ENCODE results near the gene CNN1. TPM values are rescaled to one million over a fixed set of nuclear protein-coding genes. Genes with fewer than 3 reads are reported as not detected.

CNN1 gene
- total and polyA plus RNA-seq, 2 experiments from 2014 or later: 12.1 to 12.6 TPM

GRCh38 chr19:11534538-11534937 is 4.1 kb upstream of the CNN1 start:
- Histone ChIP-seq H3K9me3 (ENCODE audit: low read depth) (no peaks in the 10 kb centered on the region), H3K27ac (no peak overlapping the region), H3K4me2 (no peak overlapping the region), H3K4me3 (no peak overlapping the region), H4K20me1 (ENCODE audit: insufficient read depth, poor library complexity, severe bottlenecking) (no peaks in the 10 kb centered on the region), H3K27me3 (no peaks in the 10 kb centered on the region), H2AFZ (no peak overlapping the region), H3K9me2 (replicated peaks; ENCODE audit: insufficient read depth) (no peaks in the 10 kb centered on the region), H3K4me1 (ENCODE audit: insufficient read depth) (peaks cover 13% of the 10 kb centered on the region), H3K36me3 (replicated peaks; ENCODE audit: insufficient read depth, low read depth) (no peaks in the 10 kb centered on the region), H3K79me2 (no peaks in the 10 kb centered on the region)
- WGBS (ENCODE audit: low lambda C conversion rate, missing lambda C conversion rate): 100% methylated on average over 1 of the region's 1 CpG
- TF ChIP-seq EZH2phosphoT487 (IDR thresholded peaks at IDR 0.05; ENCODE audit: low read depth, severe bottlenecking, unreplicated experiment): no peak
- TF ChIP-seq CTCF (IDR thresholded peaks at IDR 0.05; ENCODE audit: poor library complexity): no peak
- no peak for TF ChIP-seq EZH2 (IDR thresholded peaks at IDR 0.05; ENCODE audit: borderline replicate concordance)
- DNase-seq (ENCODE audit: low spot score): no peak

- 80% methylated on average over 5 of the region's 5 CpGs for WGBS (ENCODE audit: low lambda C conversion rate, missing lambda C conversion rate)
These were observed 3.7 kb upstream of the CNN1 start for GRCh38 chr19:11534948-11535347.

GRCh38 chr19:11535792-11536595 is 2.7 kb upstream of the CNN1 start:
- Histone ChIP-seq H3K4me1 (ENCODE audit: insufficient read depth) (peaks cover 17% of the 10 kb centered on the region), H4K20me1 (ENCODE audit: insufficient read depth, poor library complexity, severe bottlenecking) (no peaks in the 10 kb centered on the region), H3K27ac (peak overlapping the region; percentile 74), H2AFZ (peak overlapping the region; percentile 81), H3K4me2 (peak overlapping the region; percentile 78), H3K79me2 (no peaks in the 10 kb centered on the region), H3K9me2 (replicated peaks; ENCODE audit: insufficient read depth) (no peaks in the 10 kb centered on the region), H3K36me3 (replicated peaks; ENCODE audit: insufficient read depth, low read depth) (no peaks in the 10 kb centered on the region), H3K9me3 (ENCODE audit: low read depth) (no peaks in the 10 kb centered on the region), H3K27me3 (no peaks in the 10 kb centered on the region), H3K4me3 (peak overlapping the region; percentile 11)
- peak; percentile 89 for TF ChIP-seq CTCF (IDR thresholded peaks at IDR 0.05; ENCODE audit: poor library complexity)
- no peak for TF ChIP-seq EZH2 (IDR thresholded peaks at IDR 0.05; ENCODE audit: borderline replicate concordance)
- WGBS (ENCODE audit: low lambda C conversion rate, missing lambda C conversion rate): 19% methylated on average over 34 of the region's 54 CpGs
- DNase-seq (ENCODE audit: low spot score): peak; percentile 95

More at GRCh38 chr19:11534948-11535347, 3.7 kb upstream of the CNN1 start:
- no peaks in the 10 kb centered on the region for H3K27me3 ChIP-seq
- no peaks in the 10 kb centered on the region for H3K79me2 ChIP-seq
- peaks cover 17% of the 10 kb centered on the region for H3K4me1 ChIP-seq (ENCODE audit: insufficient read depth)
- H3K36me3 ChIP-seq (replicated peaks; ENCODE audit: insufficient read depth, low read depth): no peaks in the 10 kb centered on the region
- DNase-seq (ENCODE audit: low spot score): no peak
- no peaks in the 10 kb centered on the region for H3K9me3 ChIP-seq (ENCODE audit: low read depth)
- TF ChIP-seq EZH2phosphoT487 (IDR thresholded peaks at IDR 0.05; ENCODE audit: low read depth, severe bottlenecking, unreplicated experiment): no peak
- TF ChIP-seq CTCF (IDR thresholded peaks at IDR 0.05; ENCODE audit: poor library complexity): no peak
- TF ChIP-seq EZH2 (IDR thresholded peaks at IDR 0.05; ENCODE audit: borderline replicate concordance): no peak
- H2AFZ ChIP-seq: no peak overlapping the region
- H3K4me2 ChIP-seq: no peak overlapping the region
- no peak overlapping the region for H3K27ac ChIP-seq
- no peak overlapping the region for H3K4me3 ChIP-seq
- no peaks in the 10 kb centered on the region for H4K20me1 ChIP-seq (ENCODE audit: insufficient read depth, poor library complexity, severe bottlenecking)
- no peaks in the 10 kb centered on the region for H3K9me2 ChIP-seq (replicated peaks; ENCODE audit: insufficient read depth)
